ENCODE results near the gene SLC35E2B.
"Not testable (repeated sequence)": the region's sequence is repeated elsewhere in the genome, so short reads cannot be mapped to it uniquely, and the experiment has no call there.

Gene SLC35E2B

GRCh38 chr1:1702506-1702905 is 9.9 kb upstream of the SLC35E2B start:
- DNase-seq: not testable (repeated sequence)

GRCh38 chr1:1700557-1700956 is 8.0 kb upstream of the SLC35E2B start:
- not testable (repeated sequence) for DNase-seq

- not testable (repeated sequence) for DNase-seq
Measured at GRCh38 chr1:1700067-1700466, 7.5 kb upstream of the SLC35E2B start.

GRCh38 chr1:1699061-1699460 is 6.5 kb upstream of the SLC35E2B start:
- DNase-seq: not testable (repeated sequence)

- not testable (repeated sequence) for DNase-seq
Measured at GRCh38 chr1:1697358-1698183, 5.0 kb upstream of the SLC35E2B start.

- not testable (repeated sequence) for DNase-seq
Measured at GRCh38 chr1:1696431-1697357, 4.1 kb upstream of the SLC35E2B start.

- not testable (repeated sequence) for DNase-seq
Measured at GRCh38 chr1:1692324-1692713, 276 bp downstream of the SLC35E2B start.

GRCh38 chr1:1691443-1691842 is 1.2 kb downstream of the SLC35E2B start:
- not testable (repeated sequence) for DNase-seq

GRCh38 chr1:1689526-1689925 is 3.1 kb downstream of the SLC35E2B start:
- DNase-seq: not testable (repeated sequence)

- DNase-seq: no peak
Measured at GRCh38 chr1:1687846-1688245, 4.7 kb downstream of the SLC35E2B start.

GRCh38 chr1:1684031-1684681 is 8.4 kb downstream of the SLC35E2B start:
- DNase-seq: no peak

GRCh38 chr1:1683104-1683905 is 9.3 kb downstream of the SLC35E2B start:
- DNase-seq: no peak

GRCh38 chr1:1680912-1681273 is 11.7 kb downstream of the SLC35E2B start:
- DNase-seq: no peak

- no peak for DNase-seq
Measured at GRCh38 chr1:1680031-1680911, 12.3 kb downstream of the SLC35E2B start.

- DNase-seq: no peak
Measured at GRCh38 chr1:1678581-1679380, 13.8 kb downstream of the SLC35E2B start.

GRCh38 chr1:1677718-1678580 is 14.6 kb downstream of the SLC35E2B start:
- no peak for DNase-seq

GRCh38 chr1:1676087-1676486 is 16.5 kb downstream of the SLC35E2B start:
- not testable (repeated sequence) for DNase-seq

GRCh38 chr1:1675218-1675617 is 17.4 kb downstream of the SLC35E2B start:
- DNase-seq: not testable (repeated sequence)

GRCh38 chr1:1674806-1675205 is 17.8 kb downstream of the SLC35E2B start:
- DNase-seq: not testable (repeated sequence)

Measured in SW 1271 (cell line).